Thyroid gland (tissue), 4 donors: ENCODE results near the gene UNC13D. TPM values are rescaled to one million over a fixed set of nuclear protein-coding genes. Genes with fewer than 3 reads are reported as not detected.
"Not testable (repeated sequence)": the region's sequence is repeated elsewhere in the genome, so short reads cannot be mapped to it uniquely, and the experiment has no call there.

Experiments used
- DNase-seq, 2 donors: peaks; one replicate each; pipeline ENCODE4 v3.0.0-alpha.2; 2019
- H3K27ac ChIP-seq, 3 donors: fragments of 200-600 bp; sonication (generic); 1 replicate in 2 of 3; 2 replicates in 1 of 3; pipeline ENCODE4 v1.5.1; 2016 to 2019; ENCODE audit warnings: mild to moderate bottlenecking in 1 of 3, moderate library complexity in 1 of 3
- H3K27me3 ChIP-seq: fragments of 200-600 bp; sonication (generic); one replicate; pipeline ENCODE4 v1.5.1; 2019
- H3K36me3 ChIP-seq, 2 donors: fragments of 200-600 bp; sonication (generic); one replicate each; pipeline ENCODE4 v1.5.1; 2016 to 2019
- H3K4me1 ChIP-seq, 2 donors: fragments of 200-600 bp; sonication (generic); one replicate each; pipeline ENCODE4 v1.5.1; 2017 to 2019
- H3K4me3 ChIP-seq, 3 donors: fragments of 200-600 bp; sonication (generic); replicated peaks in 1 of 3; 1 replicate in 2 of 3; 2 replicates in 1 of 3; pipeline ENCODE4 v1.5.1; 2016; ENCODE audit warnings: mild to moderate bottlenecking in 1 of 3
- H3K9me3 ChIP-seq: fragments of 200-600 bp; sonication (generic); one replicate; pipeline ENCODE4 v1.5.1; 2017
- CTCF ChIP-seq, 6 experiments: fragments of 200-600 bp in 3 of 6; fragments of 450-650 bp in 3 of 6; sonication (generic) in 3 of 6; IDR thresholded peaks; one replicate each; pipeline ENCODE4 v1.5.1; 2016 to 2019; ENCODE audit warnings: antibody characterized with exemption in 6 of 6, mild to moderate bottlenecking in 2 of 6, inconsistent platforms in 1 of 6, moderate library complexity in 1 of 6
- POLR2A ChIP-seq, 2 donors: fragments of 450-650 bp; IDR thresholded peaks; one replicate each; pipeline ENCODE4 v1.6.1; 2017; ENCODE audit warnings: antibody characterized with exemption in 2 of 2, mild to moderate bottlenecking in 2 of 2, moderate library complexity in 1 of 2
- WGBS, 2 donors: methylation state at CpG; one replicate each; pipeline ENCODE4 v1.1.5; 2017; 5-methylcytosine and 5-hydroxymethylcytosine counted together
- intact Hi-C: fragments of 100-400 bp; cut with DNase I; formaldehyde crosslinking; loops from one replicate; pipeline ENCODE4 v1.15.1; 2023
- total RNA-seq, 4 donors: library from RNA; depleted of rRNA; stranded (reverse); fragments of >200 nt; gene quantifications; one replicate each; pipeline ENCODE4 v1.2.3, GENCODE V29; 2016

The UNC13D gene
- total RNA-seq, 4 donors from 2014 or later: 4.0 to 8.1 (median 5.2) TPM

- Histone ChIP-seq H3K4me1 (peaks cover 7 to 17% of the 10 kb centered on the region in 2 donors), H3K27ac (no peak overlapping the region), H3K4me3 (no peak overlapping the region), H3K27me3 (no peaks in the 10 kb centered on the region), H3K36me3 (peaks cover 8 to 14% of the 10 kb centered on the region in 2 donors), H3K9me3 (no peaks in the 10 kb centered on the region)
- no peak for DNase-seq
- 90 to 92% methylated on average over 17 to 18 of the region's 31 CpGs for WGBS, 2 donors
- intact Hi-C loops: no loop called here
- TF ChIP-seq CTCF (IDR thresholded peaks at IDR 0.05): no peak
- no peak for TF ChIP-seq POLR2A (IDR thresholded peaks at IDR 0.05)
Observed at GRCh38 chr17:75891022-75891604, 46.9 kb upstream of the UNC13D start.

GRCh38 chr17:75889454-75889853 is 45.2 kb upstream of the UNC13D start:
- intact Hi-C loops: no loop called here
- H3K36me3 ChIP-seq: peaks cover 8 to 14% of the 10 kb centered on the region in 2 donors
- no peak for TF ChIP-seq CTCF (IDR thresholded peaks at IDR 0.05)
- no peak for TF ChIP-seq POLR2A (IDR thresholded peaks at IDR 0.05)

GRCh38 chr17:75888484-75888883 is 44.3 kb upstream of the UNC13D start:
- no peaks in the 10 kb centered on the region for H3K27me3 ChIP-seq
- no peak overlapping the region for H3K4me3 ChIP-seq
- H3K36me3 ChIP-seq: peaks cover 8 to 14% of the 10 kb centered on the region in 2 donors
- intact Hi-C loops: no loop called here
- no peak for DNase-seq
- WGBS, 2 donors: 89 to 92% methylated on average over 6 of the region's 6 CpGs
- TF ChIP-seq POLR2A (IDR thresholded peaks at IDR 0.05) (no peak), CTCF (IDR thresholded peaks at IDR 0.05) (no peak)
- no peak overlapping the region for H3K27ac ChIP-seq
- H3K4me1 ChIP-seq: no peaks in the 10 kb centered on the region
- H3K9me3 ChIP-seq: no peaks in the 10 kb centered on the region

More at GRCh38 chr17:75889454-75889853, 45.2 kb upstream of the UNC13D start:
- no peaks in the 10 kb centered on the region for H3K9me3 ChIP-seq
- peaks cover 0 to 4% of the 10 kb centered on the region in 2 donors for H3K4me1 ChIP-seq
- no peaks in the 10 kb centered on the region for H3K27me3 ChIP-seq
- WGBS, 2 donors: 70% methylated on average over 3 to 5 of the region's 6 CpGs
- no peak overlapping the region for H3K4me3 ChIP-seq
- H3K27ac ChIP-seq: no peak overlapping the region
- DNase-seq: no peak

- H3K36me3 ChIP-seq, H3K9me3 ChIP-seq, H3K27me3 ChIP-seq, DNase-seq, H3K27ac ChIP-seq, intact Hi-C loops, H3K4me3 ChIP-seq, H3K4me1 ChIP-seq: not testable (repeated sequence)
- WGBS, 2 donors: 91 to 95% methylated on average over 9 of the region's 9 CpGs
Observed at GRCh38 chr17:75885860-75886259, 41.7 kb upstream of the UNC13D start.

- H3K4me1 ChIP-seq: no peaks in the 10 kb centered on the region
- H3K27me3 ChIP-seq: no peaks in the 10 kb centered on the region
- no peak overlapping the region for H3K4me3 ChIP-seq
- H3K36me3 ChIP-seq: peaks cover 0 to 3% of the 10 kb centered on the region in 2 donors
- H3K27ac ChIP-seq: no peak overlapping the region
- intact Hi-C loops: no loop called here
- no peaks in the 10 kb centered on the region for H3K9me3 ChIP-seq
- TF ChIP-seq POLR2A (IDR thresholded peaks at IDR 0.05) (no peak), CTCF (IDR thresholded peaks at IDR 0.05) (no peak)
- DNase-seq: no peak
- 84 to 88% methylated on average over 8 of the region's 8 CpGs for WGBS, 2 donors
Observed at GRCh38 chr17:75885431-75885830, 41.2 kb upstream of the UNC13D start.
